H9 (cell line): Measurements from ENCODE around the gene RNF220. TPM values are rescaled to one million over a fixed set of nuclear protein-coding genes. Genes with fewer than 3 reads are reported as not detected.

ENCODE experiments used
- DNase-seq: peaks from one replicate; pipeline ENCODE4 v3.0.0-alpha.2; 2017
- H2AFZ ChIP-seq: one replicate; pipeline ENCODE4 v1.6.1; 2013; ENCODE audit warnings: mild to moderate bottlenecking, low read length, control low read depth, moderate library complexity
- H2AK5ac ChIP-seq: 2 replicates; pipeline ENCODE4 v1.6.1; 2013; ENCODE audit warnings: low read length, control low read depth, mixed read lengths; ENCODE audit not compliant: insufficient read length
- H2BK120ac ChIP-seq: one replicate; pipeline ENCODE4 v1.6.1; 2013; ENCODE audit warnings: low read depth, mild to moderate bottlenecking, low read length, control low read depth, inconsistent platforms; ENCODE audit not compliant: poor library complexity, severe bottlenecking
- H2BK12ac ChIP-seq: 2 replicates; pipeline ENCODE4 v1.6.1; 2013; ENCODE audit warnings: low read length, control low read depth, mixed read lengths, low read depth; ENCODE audit not compliant: insufficient read length
- H2BK15ac ChIP-seq: 2 replicates; pipeline ENCODE4 v1.6.1; 2013; ENCODE audit warnings: low read depth, low read length, control low read depth
- H2BK20ac ChIP-seq: one replicate; pipeline ENCODE4 v1.6.1; 2013; ENCODE audit warnings: low read depth, mild to moderate bottlenecking, low read length, control low read depth, inconsistent platforms; ENCODE audit not compliant: poor library complexity, severe bottlenecking
- H2BK5ac ChIP-seq: 2 replicates; pipeline ENCODE4 v1.6.1; 2013; ENCODE audit warnings: low read length, control low read depth, mixed read lengths; ENCODE audit not compliant: insufficient read length
- H3K14ac ChIP-seq: 2 replicates; pipeline ENCODE4 v1.6.1; 2013; ENCODE audit warnings: low read length, control low read depth; ENCODE audit not compliant: insufficient read depth
- H3K18ac ChIP-seq: 2 replicates; pipeline ENCODE4 v1.6.1; 2013; ENCODE audit warnings: low read depth, mild to moderate bottlenecking, mixed read lengths, low read length, control low read depth; ENCODE audit not compliant: insufficient read length
- H3K23ac ChIP-seq: 2 replicates; pipeline ENCODE4 v1.6.1; 2013; ENCODE audit warnings: low read length, control low read depth, mixed read lengths, low read depth; ENCODE audit not compliant: insufficient read length
- H3K23me2 ChIP-seq: 2 replicates; pipeline ENCODE4 v1.6.1; 2013; ENCODE audit warnings: low read depth, mild to moderate bottlenecking, mixed read lengths, low read length, control low read depth; ENCODE audit not compliant: insufficient read length, poor library complexity, severe bottlenecking
- H3K27ac ChIP-seq: 2 replicates; pipeline ENCODE4 v1.5.1; 2013; ENCODE audit warnings: low read length, control low read depth, mixed read lengths, low read depth; ENCODE audit not compliant: insufficient read length
- H3K27me3 ChIP-seq: 2 replicates; pipeline ENCODE4 v1.6.1; 2013; ENCODE audit warnings: low read length, control low read depth, inconsistent platforms; ENCODE audit not compliant: insufficient read depth
- H3K4ac ChIP-seq: 2 replicates; pipeline ENCODE4 v1.6.1; 2013; ENCODE audit warnings: low read depth, mild to moderate bottlenecking, control low read depth, inconsistent platforms, low read length, moderate library complexity
- H3K4me1 ChIP-seq: 2 replicates; pipeline ENCODE4 v1.6.1; 2013; ENCODE audit warnings: low read length, control low read depth, inconsistent platforms; ENCODE audit not compliant: insufficient read depth
- H3K4me2 ChIP-seq: 2 replicates; pipeline ENCODE4 v1.6.1; 2013; ENCODE audit warnings: low read length, control low read depth, mixed read lengths; ENCODE audit not compliant: insufficient read length, insufficient read depth
- H3K56ac ChIP-seq: 2 replicates; pipeline ENCODE4 v1.6.1; 2013; ENCODE audit warnings: low read depth, mild to moderate bottlenecking, mixed read lengths, low read length, control low read depth; ENCODE audit not compliant: insufficient read length
- H3K79me1 ChIP-seq: 2 replicates; pipeline ENCODE4 v1.6.1; 2013; ENCODE audit warnings: low read depth, mild to moderate bottlenecking, moderate library complexity, low read length, control low read depth, inconsistent platforms; ENCODE audit not compliant: insufficient read depth, poor library complexity, severe bottlenecking
- H3K79me2 ChIP-seq: 2 replicates; pipeline ENCODE4 v1.6.1; 2013; ENCODE audit warnings: low read length, control low read depth, inconsistent platforms; ENCODE audit not compliant: insufficient read depth
- H3K9ac ChIP-seq: 2 replicates; pipeline ENCODE4 v1.6.1; 2013; ENCODE audit warnings: low read length, control low read depth, mixed read lengths; ENCODE audit not compliant: insufficient read length; ENCODE audit errors: extremely low read depth
- H3K9me3 ChIP-seq: one replicate; pipeline ENCODE4 v1.6.1; 2013; ENCODE audit warnings: low read depth, low read length, inconsistent platforms; ENCODE audit not compliant: control insufficient read depth
- H3T11ph ChIP-seq: one replicate; pipeline ENCODE4 v1.6.1; 2013; ENCODE audit warnings: mild to moderate bottlenecking, low read length, control low read depth, inconsistent platforms
- H4K20me1 ChIP-seq: one replicate; pipeline ENCODE4 v1.6.1; 2013; ENCODE audit not compliant: control insufficient read depth, insufficient read length, insufficient read depth
- H4K5ac ChIP-seq: 2 replicates; pipeline ENCODE4 v1.6.1; 2013; ENCODE audit warnings: low read depth, mild to moderate bottlenecking, mixed read lengths, low read length, control low read depth; ENCODE audit not compliant: insufficient read length
- H4K8ac ChIP-seq: replicated peaks from 2 replicates; pipeline ENCODE4 v1.6.1; 2013; ENCODE audit warnings: low read length, control low read depth, mixed read lengths, low read depth; ENCODE audit not compliant: insufficient read length
- H4K91ac ChIP-seq: 2 replicates; pipeline ENCODE4 v1.6.1; 2013; ENCODE audit warnings: low read depth, mild to moderate bottlenecking, moderate library complexity, mixed read lengths, low read length, control low read depth; ENCODE audit not compliant: insufficient read length
- H3K27ac Mint-ChIP-seq, 3 experiments: 2 replicates in 2 of 3; 3 replicates in 1 of 3; pipeline ENCODE4 v1.8.0; 2020 to 2021; ENCODE audit warnings: mixed read lengths in 3 of 3, mild to moderate bottlenecking in 1 of 3, moderate library complexity in 1 of 3
- H3K27me3 Mint-ChIP-seq: 2 replicates; pipeline ENCODE4 v1.8.0; 2021; ENCODE audit warnings: low read depth, mild to moderate bottlenecking, moderate library complexity, mixed read lengths
- H3K36me3 Mint-ChIP-seq, 3 experiments: 2 replicates in 2 of 3; 3 replicates in 1 of 3; pipeline ENCODE4 v1.8.0; 2020 to 2021; ENCODE audit warnings: low read depth in 3 of 3, mixed read lengths in 3 of 3; ENCODE audit not compliant: insufficient read depth in 1 of 3
- H3K4me1 Mint-ChIP-seq, 2 experiments: 2 replicates each; pipeline ENCODE4 v1.8.0; 2020; ENCODE audit warnings: mixed read lengths in 2 of 2
- H3K4me3 Mint-ChIP-seq, 2 experiments: 2 replicates in 1 of 2; 3 replicates in 1 of 2; pipeline ENCODE4 v1.8.0; 2020 to 2021; ENCODE audit warnings: mild to moderate bottlenecking in 2 of 2, mixed read lengths in 2 of 2, moderate library complexity in 1 of 2
- H3K9me3 Mint-ChIP-seq, 2 experiments: 2 replicates in 1 of 2; 3 replicates in 1 of 2; pipeline ENCODE4 v1.8.0; 2020; ENCODE audit warnings: mild to moderate bottlenecking in 2 of 2, mixed read lengths in 2 of 2, moderate library complexity in 1 of 2
- CTCF ChIP-seq: fragments of 200-600 bp; sonication (generic); conservative IDR thresholded peaks from 3 replicates; pipeline ENCODE4 v1.8.0; 2021; ENCODE audit warnings: antibody characterized with exemption, mild to moderate bottlenecking
- total RNA-seq: library from RNA; stranded (reverse); gene quantifications from 2 replicates; pipeline ENCODE4 v1.2.1, GENCODE V29; 2021

RNF220 gene
- total RNA-seq, 1 experiment from 2014 or later, result 109 TPM

GRCh38 chr1:44476891-44477290 is 71.8 kb downstream of the RNF220 start:
- Histone ChIP-seq H3K14ac (no peak overlapping the region), H3K79me1 (no peaks in the 10 kb centered on the region), H4K91ac (no peak overlapping the region), H3K4ac (no peak overlapping the region), H3K9me3 (no peaks in the 10 kb centered on the region), H4K8ac (peak overlapping the region; percentile 9), H2BK5ac (no peak overlapping the region), H3K56ac (no peak overlapping the region), H3K23ac (no peak overlapping the region), H3K27me3 (no peaks in the 10 kb centered on the region), H2BK15ac (no peak overlapping the region), H2BK120ac (no peak overlapping the region), H3K27ac (no peak overlapping the region), H3K79me2 (no peaks in the 10 kb centered on the region), H2AK5ac (no peak overlapping the region), H3K4me1 (peaks cover 6% of the 10 kb centered on the region), H3K9ac (no peak overlapping the region), H3K23me2 (no peaks in the 10 kb centered on the region), H3T11ph (peak overlapping the region; percentile 47), H2BK12ac (no peak overlapping the region), H4K20me1 (no peaks in the 10 kb centered on the region), H3K4me2 (peak overlapping the region; percentile 10), H2BK20ac (no peak overlapping the region), H2AFZ (no peak overlapping the region), H3K18ac (no peak overlapping the region), H4K5ac (no peak overlapping the region)
- TF ChIP-seq CTCF, result no peak
- Mint-ChIP-seq H3K36me3 (peaks cover 0 to 7% (median 7%) of the 10 kb centered on the region in 3 experiments; a peak in 5 of 7 replicates), H3K27me3 (peaks cover 2% of the 10 kb centered on the region), H3K4me3 (peak overlapping the region in 1 of 2 experiments; percentile 34; a peak in 2 of 5 replicates), H3K4me1 (peaks cover 18 to 34% of the 10 kb centered on the region in 2 experiments), H3K27ac (peak overlapping the region in 2 of 3 experiments; percentile 52 to 92; a peak in 4 of 7 replicates), H3K9me3 (peaks cover 0 to 5% of the 10 kb centered on the region in 2 experiments; a peak in 3 of 5 replicates)
- DNase-seq, result no peak
